ENCODE measurements around the gene HSP90AA1.

The HSP90AA1 gene

GRCh38 chr14:102035914-102036313, 50.9 kb downstream of the HSP90AA1 start:
- DNase-seq: no peak

GRCh38 chr14:102034301-102034700, 52.5 kb downstream of the HSP90AA1 start:
- no peak for DNase-seq

GRCh38 chr14:102033241-102033640, 53.6 kb downstream of the HSP90AA1 start:
- no peak for DNase-seq
